OCI-LY7 (cell line): Measurements from ENCODE around the gene SLC35G1.

ENCODE experiments used
- EZH2phosphoT487 ChIP-seq: fragments of 200-600 bp; sonication (generic); IDR thresholded peaks from 2 replicates; pipeline ENCODE4 v1.6.1; 2018; ENCODE audit warnings: low read depth, borderline replicate concordance, mild to moderate bottlenecking, mixed run types, antibody characterized with exemption, low read length, moderate library complexity, mixed read lengths
- TF ChIP-seq, protein P1 (sequence below): fragments of 200-600 bp; sonication (generic); conservative IDR thresholded peaks from 2 replicates; pipeline ENCODE4 v1.5.1; 2014; ENCODE audit warnings: mild to moderate bottlenecking, antibody characterized with exemption, low read length, moderate library complexity, mixed read lengths

DNA sequence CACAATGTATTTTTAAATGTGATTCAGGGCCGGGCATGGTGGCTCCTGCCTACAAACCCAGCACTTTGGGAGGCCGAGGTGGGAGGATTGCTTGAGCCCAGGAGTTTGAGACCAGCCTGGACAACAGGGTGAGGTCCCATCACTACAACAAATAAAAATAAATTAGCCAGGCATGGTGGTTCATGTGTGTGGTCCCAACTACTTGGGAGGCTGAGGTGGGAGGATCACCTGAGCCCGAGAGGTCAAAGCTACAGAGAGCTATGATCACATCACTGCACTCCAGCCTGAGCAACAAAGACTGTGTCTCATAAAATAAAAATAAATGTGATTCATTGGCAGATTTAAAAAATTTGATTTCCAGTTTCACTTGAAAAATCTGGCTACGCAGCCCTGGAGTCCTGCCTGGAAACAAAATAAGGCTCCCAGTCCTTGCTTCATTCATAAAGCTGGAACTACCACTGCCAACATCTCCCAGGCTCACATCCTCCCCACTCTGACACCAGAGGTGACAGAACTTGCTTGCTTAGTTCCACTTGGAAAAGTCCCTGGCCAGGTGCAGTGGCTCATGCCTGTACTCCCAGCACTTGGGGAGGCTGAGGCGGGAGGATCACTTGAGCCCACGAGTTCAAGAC lies 27.9 kb upstream of the SLC35G1 start:
- TF ChIP-seq EZH2phosphoT487, result no peak
- TF ChIP-seq, protein P1, sequence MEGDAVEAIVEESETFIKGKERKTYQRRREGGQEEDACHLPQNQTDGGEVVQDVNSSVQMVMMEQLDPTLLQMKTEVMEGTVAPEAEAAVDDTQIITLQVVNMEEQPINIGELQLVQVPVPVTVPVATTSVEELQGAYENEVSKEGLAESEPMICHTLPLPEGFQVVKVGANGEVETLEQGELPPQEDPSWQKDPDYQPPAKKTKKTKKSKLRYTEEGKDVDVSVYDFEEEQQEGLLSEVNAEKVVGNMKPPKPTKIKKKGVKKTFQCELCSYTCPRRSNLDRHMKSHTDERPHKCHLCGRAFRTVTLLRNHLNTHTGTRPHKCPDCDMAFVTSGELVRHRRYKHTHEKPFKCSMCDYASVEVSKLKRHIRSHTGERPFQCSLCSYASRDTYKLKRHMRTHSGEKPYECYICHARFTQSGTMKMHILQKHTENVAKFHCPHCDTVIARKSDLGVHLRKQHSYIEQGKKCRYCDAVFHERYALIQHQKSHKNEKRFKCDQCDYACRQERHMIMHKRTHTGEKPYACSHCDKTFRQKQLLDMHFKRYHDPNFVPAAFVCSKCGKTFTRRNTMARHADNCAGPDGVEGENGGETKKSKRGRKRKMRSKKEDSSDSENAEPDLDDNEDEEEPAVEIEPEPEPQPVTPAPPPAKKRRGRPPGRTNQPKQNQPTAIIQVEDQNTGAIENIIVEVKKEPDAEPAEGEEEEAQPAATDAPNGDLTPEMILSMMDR, result no peak
